Measurements from ENCODE around the gene ATP6V1G3. TPM values are rescaled to one million over a fixed set of nuclear protein-coding genes. Genes with fewer than 3 reads are reported as not detected.
"Not testable (repeated sequence)": the region's sequence is repeated elsewhere in the genome, so short reads cannot be mapped to it uniquely, and the experiment has no call there.

ATP6V1G3 gene
- total RNA-seq, 4 donors from 2014 or later = not detected

DNA sequence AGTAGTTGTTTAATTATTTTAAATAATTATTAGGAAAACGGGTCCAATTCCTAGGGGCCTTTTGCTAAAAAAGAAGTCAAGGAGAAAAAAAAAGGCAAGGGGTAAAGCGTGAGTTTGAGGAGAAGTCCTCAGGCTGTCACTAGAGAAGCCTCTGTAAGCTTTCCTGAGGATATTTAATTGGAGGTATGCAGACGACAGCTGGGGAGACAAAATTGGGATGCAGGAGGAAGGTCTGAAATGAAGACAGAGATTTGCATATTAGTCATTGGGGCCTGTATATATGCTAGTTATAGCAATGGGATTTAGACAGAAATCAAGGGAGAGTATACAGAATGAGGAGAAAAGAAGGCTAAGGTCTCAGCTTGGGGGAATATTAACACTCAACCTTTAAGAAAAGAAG lies 8.6 kb downstream of the ATP6V1G3 start:
- no peak for ATAC-seq
- H3K27me3 ChIP-seq = no peaks in the 10 kb centered on the region
- TF ChIP-seq, protein P1, sequence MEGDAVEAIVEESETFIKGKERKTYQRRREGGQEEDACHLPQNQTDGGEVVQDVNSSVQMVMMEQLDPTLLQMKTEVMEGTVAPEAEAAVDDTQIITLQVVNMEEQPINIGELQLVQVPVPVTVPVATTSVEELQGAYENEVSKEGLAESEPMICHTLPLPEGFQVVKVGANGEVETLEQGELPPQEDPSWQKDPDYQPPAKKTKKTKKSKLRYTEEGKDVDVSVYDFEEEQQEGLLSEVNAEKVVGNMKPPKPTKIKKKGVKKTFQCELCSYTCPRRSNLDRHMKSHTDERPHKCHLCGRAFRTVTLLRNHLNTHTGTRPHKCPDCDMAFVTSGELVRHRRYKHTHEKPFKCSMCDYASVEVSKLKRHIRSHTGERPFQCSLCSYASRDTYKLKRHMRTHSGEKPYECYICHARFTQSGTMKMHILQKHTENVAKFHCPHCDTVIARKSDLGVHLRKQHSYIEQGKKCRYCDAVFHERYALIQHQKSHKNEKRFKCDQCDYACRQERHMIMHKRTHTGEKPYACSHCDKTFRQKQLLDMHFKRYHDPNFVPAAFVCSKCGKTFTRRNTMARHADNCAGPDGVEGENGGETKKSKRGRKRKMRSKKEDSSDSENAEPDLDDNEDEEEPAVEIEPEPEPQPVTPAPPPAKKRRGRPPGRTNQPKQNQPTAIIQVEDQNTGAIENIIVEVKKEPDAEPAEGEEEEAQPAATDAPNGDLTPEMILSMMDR (IDR thresholded peaks at IDR 0.05 in 4 of 5, conservative IDR thresholded peaks at IDR 0.05 in 1 of 5) = no peak
- no peak for TF ChIP-seq POLR2A (IDR thresholded peaks at IDR 0.05)
- no peaks in the 10 kb centered on the region for H3K36me3 ChIP-seq
- H3K4me3 ChIP-seq = no peak overlapping the region
- intact Hi-C loops (cut with DNase I; ENCODE audit: low total_unique reads) (no loop called here), in situ Hi-C loops (cut with MboI; ENCODE audit: low sequenced_read_pairs in 4 of 4) (no loop called here)
- H3K27ac ChIP-seq = no peak overlapping the region
- H3K4me1 ChIP-seq = no peaks in the 10 kb centered on the region
- no peak for DNase-seq
- H3K9me3 ChIP-seq = no peaks in the 10 kb centered on the region

DNA sequence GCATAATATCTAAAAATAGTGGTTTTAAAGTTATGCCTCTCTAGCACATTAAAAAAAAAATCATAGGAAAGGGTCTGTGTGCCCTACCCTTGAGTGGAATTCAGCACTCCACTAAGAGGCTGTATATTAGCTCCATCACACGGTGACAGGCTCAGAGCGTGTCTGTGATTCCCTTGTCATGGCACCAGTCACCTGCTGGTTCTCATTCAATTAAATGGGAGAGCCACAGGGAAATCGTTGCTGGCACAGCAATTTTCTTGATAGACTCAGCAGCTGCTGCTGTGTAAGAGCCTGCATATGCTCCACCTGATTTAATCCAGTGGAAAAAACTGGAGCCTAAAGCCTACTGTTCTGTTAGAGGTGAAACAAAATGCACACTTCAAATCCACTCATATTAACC lies 9.5 kb downstream of the ATP6V1G3 start:
- Histone ChIP-seq H3K27ac (no peak overlapping the region), H3K4me3 (no peak overlapping the region), H3K27me3 (no peaks in the 10 kb centered on the region), H3K36me3 (no peaks in the 10 kb centered on the region), H3K4me1 (no peaks in the 10 kb centered on the region), H3K9me3 (no peaks in the 10 kb centered on the region)
- in situ Hi-C loops (cut with MboI; ENCODE audit: low sequenced_read_pairs in 4 of 4) (no loop called here), intact Hi-C loops (cut with DNase I; ENCODE audit: low total_unique reads) (no loop called here)
- TF ChIP-seq POLR2A (IDR thresholded peaks at IDR 0.05) = no peak
- TF ChIP-seq, protein P1 (IDR thresholded peaks at IDR 0.05 in 4 of 5, conservative IDR thresholded peaks at IDR 0.05 in 1 of 5) = no peak
- DNase-seq = no peak
- no peak for ATAC-seq

DNA sequence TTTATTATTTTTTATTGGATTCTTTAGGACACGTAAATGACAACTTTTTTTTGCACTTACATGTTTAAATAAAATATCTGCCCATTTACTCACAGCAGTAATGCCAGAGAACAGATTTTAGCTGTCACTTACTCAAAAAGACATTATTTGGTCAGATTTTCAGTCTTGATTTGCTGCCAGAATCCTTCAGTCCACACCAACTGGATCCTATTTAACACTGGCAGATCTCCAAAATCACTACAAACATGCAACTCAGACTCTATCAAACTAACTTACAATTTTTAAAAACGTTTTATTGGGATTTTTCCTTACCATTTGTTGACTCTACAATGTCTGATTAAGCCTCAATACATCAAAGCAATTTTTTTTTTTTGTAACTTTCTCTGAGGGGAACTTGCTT lies 11.1 kb downstream of the ATP6V1G3 start:
- H3K9me3 ChIP-seq = no peaks in the 10 kb centered on the region
- H3K27ac ChIP-seq = no peak overlapping the region
- H3K4me1 ChIP-seq = no peaks in the 10 kb centered on the region
- intact Hi-C loops (cut with DNase I; ENCODE audit: low total_unique reads) = no loop called here
- DNase-seq = no peak
- TF ChIP-seq POLR2A (IDR thresholded peaks at IDR 0.05) = no peak
- TF ChIP-seq, protein P1 (IDR thresholded peaks at IDR 0.05 in 4 of 5, conservative IDR thresholded peaks at IDR 0.05 in 1 of 5) = no peak
- in situ Hi-C loops (cut with MboI; ENCODE audit: low sequenced_read_pairs in 4 of 4) = no loop called here
- H3K36me3 ChIP-seq = no peaks in the 10 kb centered on the region
- no peak overlapping the region for H3K4me3 ChIP-seq
- ATAC-seq = no peak
- H3K27me3 ChIP-seq = no peaks in the 10 kb centered on the region

DNA sequence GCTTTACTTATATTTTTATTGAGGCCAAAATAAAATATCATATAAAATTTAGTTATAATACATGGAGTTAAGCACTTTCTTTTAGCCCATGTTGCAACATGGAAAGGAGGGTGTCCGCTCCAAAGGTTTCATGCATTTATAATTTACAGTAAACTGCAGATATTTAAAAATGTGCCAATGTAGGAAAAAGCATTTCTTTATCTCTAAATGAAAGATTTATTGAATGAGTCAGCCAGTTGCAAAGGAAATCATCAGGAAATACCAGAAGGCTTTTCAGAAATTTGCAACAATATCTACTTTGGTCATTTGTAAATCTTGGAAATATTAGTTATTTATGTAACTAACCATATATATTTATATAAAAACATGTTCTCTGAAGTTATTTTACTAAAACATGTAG lies 12.1 kb downstream of the ATP6V1G3 start:
- TF ChIP-seq POLR2A (IDR thresholded peaks at IDR 0.05) = no peak
- TF ChIP-seq, protein P1 (IDR thresholded peaks at IDR 0.05 in 4 of 5, conservative IDR thresholded peaks at IDR 0.05 in 1 of 5) = no peak
- Histone ChIP-seq H3K36me3 (no peaks in the 10 kb centered on the region), H3K27me3 (no peaks in the 10 kb centered on the region), H3K9me3 (no peaks in the 10 kb centered on the region), H3K27ac (no peak overlapping the region), H3K4me3 (no peak overlapping the region), H3K4me1 (no peaks in the 10 kb centered on the region)
- in situ Hi-C loops (cut with MboI; ENCODE audit: low sequenced_read_pairs in 4 of 4) (no loop called here), intact Hi-C loops (cut with DNase I; ENCODE audit: low total_unique reads) (no loop called here)
- DNase-seq (no peak), ATAC-seq (no peak)

DNA sequence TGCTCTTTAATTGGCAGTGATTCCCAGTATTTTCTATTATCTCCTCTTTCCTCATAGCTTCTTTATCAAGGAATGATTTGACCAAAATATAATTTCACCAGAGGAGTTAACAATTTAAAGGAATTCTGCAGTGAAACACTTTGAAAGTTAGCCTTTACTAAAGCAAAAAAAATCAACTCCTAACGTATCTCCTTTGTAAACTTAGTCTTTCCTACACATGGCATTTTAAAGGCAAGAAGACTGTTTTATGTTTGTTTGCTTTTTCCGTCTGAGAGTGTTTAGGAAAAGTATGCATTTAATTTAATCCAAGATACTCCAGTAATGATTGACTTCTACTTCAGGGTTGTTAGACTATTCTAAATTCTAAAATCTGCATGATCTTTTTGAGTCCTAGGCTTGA lies 15.9 kb downstream of the ATP6V1G3 start:
- H3K36me3 ChIP-seq = no peaks in the 10 kb centered on the region
- no peak overlapping the region for H3K4me3 ChIP-seq
- ATAC-seq (no peak), DNase-seq (no peak)
- no peaks in the 10 kb centered on the region for H3K9me3 ChIP-seq
- TF ChIP-seq, protein P1 (IDR thresholded peaks at IDR 0.05 in 4 of 5, conservative IDR thresholded peaks at IDR 0.05 in 1 of 5) = no peak
- H3K27me3 ChIP-seq = no peaks in the 10 kb centered on the region
- H3K4me1 ChIP-seq = no peaks in the 10 kb centered on the region
- intact Hi-C loops (cut with DNase I; ENCODE audit: low total_unique reads) (no loop called here), in situ Hi-C loops (cut with MboI; ENCODE audit: low sequenced_read_pairs in 4 of 4) (no loop called here)
- H3K27ac ChIP-seq = no peak overlapping the region

DNA sequence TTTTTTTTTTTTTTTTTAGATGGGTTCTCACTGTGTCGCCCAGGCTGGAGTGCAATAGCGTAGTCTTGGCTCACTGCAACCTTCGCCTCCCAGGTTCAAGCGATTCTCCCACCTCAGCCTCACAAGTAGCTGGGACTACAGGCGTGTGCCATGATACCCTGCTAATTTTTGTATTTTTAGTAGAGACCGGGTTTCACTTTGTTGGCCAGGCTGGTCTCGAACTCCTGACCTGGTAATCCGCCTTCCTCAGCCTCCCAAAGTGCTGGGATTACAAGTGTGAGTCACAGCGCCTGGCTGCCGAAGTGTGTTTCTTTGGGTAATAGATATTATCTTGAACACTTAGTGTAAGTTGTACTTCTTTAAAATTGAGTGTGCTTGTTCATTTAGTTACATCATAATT lies 16.4 kb downstream of the ATP6V1G3 start:
- H3K9me3 ChIP-seq; in situ Hi-C loops (cut with MboI; ENCODE audit: low sequenced_read_pairs in 4 of 4); H3K4me3 ChIP-seq; H3K27me3 ChIP-seq; intact Hi-C loops (cut with DNase I; ENCODE audit: low total_unique reads); H3K4me1 ChIP-seq; DNase-seq; ATAC-seq; H3K36me3 ChIP-seq; H3K27ac ChIP-seq: not testable (repeated sequence)
